Measurements from ENCODE around the gene SPIN2B.
"Not testable (repeated sequence)": the region's sequence is repeated elsewhere in the genome, so short reads cannot be mapped to it uniquely, and the experiment has no call there.

SPIN2B gene

GRCh38 chrX:57104921-57105398, 16.4 kb downstream of the SPIN2B start:
- Histone ChIP-seq H3K27ac (ENCODE audit: low read length) (peak overlapping the region; percentile 100), H3K4me1 (ENCODE audit: insufficient read depth, low read length) (peaks cover 51% of the 10 kb centered on the region), H3K27me3 (ENCODE audit: insufficient read depth, low read length, poor library complexity) (no peaks in the 10 kb centered on the region), H3K9ac (ENCODE audit: low read depth, low read length) (0 out of 2 replicates have a peak overlapping the region, but pooled peaks have one; percentile 18), H2AFZ (ENCODE audit: low read depth, low read length) (no peak overlapping the region), H3K4me3 (ENCODE audit: low read depth in 1 of 2, low read length in 2 of 2) (no peak overlapping the region), H3K4me2 (ENCODE audit: insufficient read depth, low read length) (peak overlapping the region; percentile 55; the same call in 1 of the 2 replicates), H3K9me3 (ENCODE audit: insufficient read depth, low read length, severe bottlenecking) (peaks cover 4% of the 10 kb centered on the region), H4K20me1 (ENCODE audit: insufficient read depth, low read length) (no peaks in the 10 kb centered on the region), H3K79me2 (ENCODE audit: insufficient read depth, low read length) (no peaks in the 10 kb centered on the region), H3K36me3 (ENCODE audit: insufficient read depth, low read length) (peaks cover 14% of the 10 kb centered on the region; the same call in 1 of the 2 replicates)
- DNase-seq (no peak), ATAC-seq (ENCODE audit: insufficient read depth, low read depth) (no peak)
- TF ChIP-seq EZH2 (IDR thresholded peaks at IDR 0.05; ENCODE audit: borderline replicate concordance, low read depth, low read length, severe bottlenecking) (no peak), CTCF (IDR thresholded peaks at IDR 0.05; ENCODE audit: borderline replicate concordance, extremely low read depth, low read length, poor library complexity, severe bottlenecking) (no peak)

- Histone ChIP-seq H4K20me1 (ENCODE audit: insufficient read depth, low read length) (no peaks in the 10 kb centered on the region), H3K4me1 (ENCODE audit: insufficient read depth, low read length) (peaks cover 51% of the 10 kb centered on the region), H3K27me3 (ENCODE audit: insufficient read depth, low read length, poor library complexity) (no peaks in the 10 kb centered on the region), H3K9me3 (ENCODE audit: insufficient read depth, low read length, severe bottlenecking) (peaks cover 4% of the 10 kb centered on the region), H3K79me2 (ENCODE audit: insufficient read depth, low read length) (no peaks in the 10 kb centered on the region), H3K4me3 (ENCODE audit: low read depth in 1 of 2, low read length in 2 of 2) (no peak overlapping the region), H2AFZ (ENCODE audit: low read depth, low read length) (no peak overlapping the region), H3K27ac (ENCODE audit: low read length) (peak overlapping the region; percentile 100), H3K4me2 (ENCODE audit: insufficient read depth, low read length) (peak overlapping the region; percentile 55; the same call in 1 of the 2 replicates), H3K9ac (ENCODE audit: low read depth, low read length) (peak overlapping the region; percentile 63; the same call in 1 of the 2 replicates), H3K36me3 (ENCODE audit: insufficient read depth, low read length) (peaks cover 14% of the 10 kb centered on the region; the same call in 1 of the 2 replicates)
- TF ChIP-seq EZH2 (IDR thresholded peaks at IDR 0.05; ENCODE audit: borderline replicate concordance, low read depth, low read length, severe bottlenecking) (no peak), CTCF (IDR thresholded peaks at IDR 0.05; ENCODE audit: borderline replicate concordance, extremely low read depth, low read length, poor library complexity, severe bottlenecking) (peak; percentile 57)
- ATAC-seq (ENCODE audit: insufficient read depth, low read depth) (no peak), DNase-seq (peak; percentile 20)
Observed at GRCh38 chrX:57104406-57104805, 16.9 kb downstream of the SPIN2B start.

GRCh38 chrX:57103489-57103888, 17.9 kb downstream of the SPIN2B start:
- H3K9me3 ChIP-seq (ENCODE audit: insufficient read depth, low read length, severe bottlenecking) = peaks cover 7% of the 10 kb centered on the region
- TF ChIP-seq CTCF (IDR thresholded peaks at IDR 0.05; ENCODE audit: borderline replicate concordance, extremely low read depth, low read length, poor library complexity, severe bottlenecking) = no peak
- TF ChIP-seq EZH2 (IDR thresholded peaks at IDR 0.05; ENCODE audit: borderline replicate concordance, low read depth, low read length, severe bottlenecking) = no peak
- H3K27me3 ChIP-seq (ENCODE audit: insufficient read depth, low read length, poor library complexity) = no peaks in the 10 kb centered on the region
- peak overlapping the region; percentile 100 for H3K27ac ChIP-seq (ENCODE audit: low read length)
- H3K4me2 ChIP-seq (ENCODE audit: insufficient read depth, low read length) = peak overlapping the region; percentile 55
- DNase-seq (peak; percentile 46), ATAC-seq (ENCODE audit: insufficient read depth, low read depth) (peak; percentile 71)
- H3K9ac ChIP-seq (ENCODE audit: low read depth, low read length) = peak overlapping the region; percentile 63
- peaks cover 7% of the 10 kb centered on the region; the same call in 1 of the 2 replicates for H3K36me3 ChIP-seq (ENCODE audit: insufficient read depth, low read length)
- H2AFZ ChIP-seq (ENCODE audit: low read depth, low read length) = peak overlapping the region; percentile 56; the same call in 1 of the 2 replicates
- no peaks in the 10 kb centered on the region for H4K20me1 ChIP-seq (ENCODE audit: insufficient read depth, low read length)
- no peaks in the 10 kb centered on the region for H3K79me2 ChIP-seq (ENCODE audit: insufficient read depth, low read length)
- peaks cover 51% of the 10 kb centered on the region for H3K4me1 ChIP-seq (ENCODE audit: insufficient read depth, low read length)
- peak overlapping the region in 1 of 2 experiments; percentile 47; a peak in 2 of 4 replicates for H3K4me3 ChIP-seq (ENCODE audit: low read depth in 1 of 2, low read length in 2 of 2)

- peaks cover 51% of the 10 kb centered on the region for H3K4me1 ChIP-seq (ENCODE audit: insufficient read depth, low read length)
- DNase-seq (peak; percentile 85), ATAC-seq (ENCODE audit: insufficient read depth, low read depth) (peak; percentile 84)
- H3K79me2 ChIP-seq (ENCODE audit: insufficient read depth, low read length); H3K9me3 ChIP-seq (ENCODE audit: insufficient read depth, low read length, severe bottlenecking); H4K20me1 ChIP-seq (ENCODE audit: insufficient read depth, low read length); H3K27me3 ChIP-seq (ENCODE audit: insufficient read depth, low read length, poor library complexity); H3K36me3 ChIP-seq (ENCODE audit: insufficient read depth, low read length): not testable (repeated sequence)
- peak overlapping the region; percentile 100 for H3K27ac ChIP-seq (ENCODE audit: low read length)
- peak overlapping the region in 1 of 2 experiments; percentile 47; a peak in 2 of 4 replicates for H3K4me3 ChIP-seq (ENCODE audit: low read depth in 1 of 2, low read length in 2 of 2)
- H2AFZ ChIP-seq (ENCODE audit: low read depth, low read length) = peak overlapping the region; percentile 56; the same call in 1 of the 2 replicates
- H3K4me2 ChIP-seq (ENCODE audit: insufficient read depth, low read length) = peak overlapping the region; percentile 55
- peak overlapping the region; percentile 63 for H3K9ac ChIP-seq (ENCODE audit: low read depth, low read length)
Observed at GRCh38 chrX:57102918-57103317, 18.4 kb downstream of the SPIN2B start.
